ENCODE data around the gene IMMP2L. TPM values are rescaled to one million over a fixed set of nuclear protein-coding genes. Genes with fewer than 3 reads are reported as not detected.

The IMMP2L gene
- total RNA-seq, 2 donors from 2014 or later, result 7.3 to 7.7 TPM

DNA sequence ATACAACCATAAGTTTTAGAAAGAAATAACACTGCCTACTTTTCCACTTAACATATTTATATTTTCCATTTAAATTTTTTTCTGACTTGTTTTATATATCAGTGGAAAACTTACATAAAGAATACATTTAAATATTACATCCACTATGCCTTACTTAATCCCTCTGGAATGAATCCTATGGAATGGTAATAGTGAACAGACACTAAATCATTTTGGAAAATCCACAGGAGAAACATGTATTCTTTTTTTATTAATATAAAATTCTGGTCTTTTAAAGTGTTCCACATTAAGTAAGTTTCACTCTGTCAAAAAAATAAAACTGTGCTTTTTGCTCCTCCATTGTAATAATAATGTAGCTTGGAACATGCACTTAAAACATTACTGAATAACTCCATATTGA is 708.1 kb downstream of the IMMP2L start:
- no peak overlapping the region for H3K27ac ChIP-seq
- no peaks in the 10 kb centered on the region for H3K36me3 ChIP-seq
- H3K27me3 ChIP-seq, result no peaks in the 10 kb centered on the region
- TF ChIP-seq CTCF (IDR thresholded peaks at IDR 0.05), result no peak
- no peaks in the 10 kb centered on the region for H3K4me1 ChIP-seq
- H3K4me3 ChIP-seq, result no peak overlapping the region
- no peak for DNase-seq (ENCODE audit: low spot score)
- H3K9me3 ChIP-seq, result no peaks in the 10 kb centered on the region

DNA sequence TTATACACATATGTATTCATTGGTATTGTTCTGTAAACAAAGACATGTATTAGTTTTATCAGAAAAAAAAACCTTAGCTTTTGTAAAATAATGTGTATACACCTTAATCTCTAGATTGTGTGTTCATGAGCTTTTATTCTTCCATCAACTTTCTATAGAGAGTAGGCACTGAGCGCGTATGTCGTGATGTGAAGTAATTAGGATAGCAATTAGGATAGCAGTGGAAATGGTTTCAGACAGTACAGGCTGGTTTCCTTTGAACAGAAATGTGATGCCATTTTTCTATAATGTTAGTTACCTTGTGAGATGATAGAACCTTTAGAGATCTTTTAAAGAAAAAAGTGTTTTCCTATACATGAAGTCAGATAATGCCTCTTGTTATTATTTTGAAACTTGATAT is 709.0 kb downstream of the IMMP2L start:
- DNase-seq (ENCODE audit: low spot score), result no peak
- Histone ChIP-seq H3K9me3 (no peaks in the 10 kb centered on the region), H3K27me3 (no peaks in the 10 kb centered on the region), H3K27ac (no peak overlapping the region), H3K4me3 (no peak overlapping the region), H3K4me1 (no peaks in the 10 kb centered on the region), H3K36me3 (no peaks in the 10 kb centered on the region)
- TF ChIP-seq CTCF (IDR thresholded peaks at IDR 0.05), result no peak

- no peak overlapping the region for H3K27ac ChIP-seq
- no peak for DNase-seq (ENCODE audit: low spot score)
- no peaks in the 10 kb centered on the region for H3K36me3 ChIP-seq
- no peak overlapping the region for H3K4me3 ChIP-seq
- H3K9me3 ChIP-seq, result no peaks in the 10 kb centered on the region
- H3K4me1 ChIP-seq, result no peaks in the 10 kb centered on the region
- TF ChIP-seq CTCF (IDR thresholded peaks at IDR 0.05), result no peak
- no peaks in the 10 kb centered on the region for H3K27me3 ChIP-seq
Measured at GRCh38 chr7:110852156-110852940, 709.9 kb downstream of the IMMP2L start.

DNA sequence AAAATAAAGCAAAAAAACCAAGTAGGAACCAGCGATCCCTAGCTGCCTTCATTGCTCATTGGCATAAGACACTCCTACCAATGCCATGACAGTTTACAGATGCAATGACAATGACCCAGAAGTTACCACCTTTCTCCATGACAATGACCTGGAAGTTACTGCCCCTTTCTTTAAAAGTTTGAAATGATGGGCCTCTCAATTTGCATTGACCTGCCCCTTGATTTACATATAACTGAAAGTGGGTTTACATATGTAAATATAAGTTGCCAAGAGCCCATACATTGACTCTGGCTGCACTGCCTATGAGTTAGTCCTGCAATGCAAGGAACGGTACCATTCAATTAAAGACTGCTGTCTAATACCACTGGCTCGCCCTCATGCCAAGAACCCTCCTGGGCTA is 712.1 kb downstream of the IMMP2L start:
- no peak overlapping the region for H3K4me3 ChIP-seq
- TF ChIP-seq CTCF (IDR thresholded peaks at IDR 0.05), result no peak
- H3K27me3 ChIP-seq, result no peaks in the 10 kb centered on the region

DNA sequence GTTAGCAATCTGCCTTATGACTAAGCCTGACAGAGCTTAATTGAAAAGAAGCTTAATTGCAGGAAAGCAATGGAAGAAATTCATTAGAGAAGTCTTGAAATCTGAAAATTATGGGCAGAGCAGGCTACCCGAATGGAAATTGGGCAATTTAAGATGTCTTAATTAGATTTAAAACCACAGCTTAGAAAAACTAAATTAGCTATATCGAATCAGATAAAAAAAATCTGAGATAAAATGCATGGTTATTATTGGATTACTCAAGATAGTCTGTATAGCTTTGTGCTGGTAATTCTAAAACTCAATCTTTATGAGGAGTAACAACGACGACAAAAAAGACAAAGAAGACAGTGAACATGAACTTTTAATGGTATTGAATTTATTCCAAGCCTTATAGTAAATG is 719.5 kb downstream of the IMMP2L start:
- no peaks in the 10 kb centered on the region for H3K36me3 ChIP-seq
- DNase-seq (ENCODE audit: low spot score), result no peak
- H3K27me3 ChIP-seq, result no peaks in the 10 kb centered on the region
- TF ChIP-seq CTCF (IDR thresholded peaks at IDR 0.05), result no peak
- H3K9me3 ChIP-seq, result no peaks in the 10 kb centered on the region
- no peak overlapping the region for H3K4me3 ChIP-seq
- H3K27ac ChIP-seq, result no peak overlapping the region
- peaks cover 0 to 9% of the 10 kb centered on the region in 2 donors for H3K4me1 ChIP-seq

More for the DNA sequence above, 712.1 kb downstream of the IMMP2L start:
- H3K27ac ChIP-seq, result no peak overlapping the region
- no peaks in the 10 kb centered on the region for H3K9me3 ChIP-seq
- no peaks in the 10 kb centered on the region for H3K36me3 ChIP-seq
- peaks cover 0 to 5% of the 10 kb centered on the region in 2 donors for H3K4me1 ChIP-seq
- DNase-seq (ENCODE audit: low spot score), result no peak

All from right atrium auricular region (tissue), 2 donors.